HG02571 (cell line): ENCODE results near the gene CCNQ.
A peak's percentile ranks its signal among the peaks of the same experiment; 100 is the strongest.

Experiments used
- ATAC-seq: cut with Tn5 transposase; IDR thresholded peaks from one replicate; pipeline ENCODE4 v1.9.1; 2021; ENCODE audit warnings: mild to moderate bottlenecking, moderate library complexity; ENCODE audit not compliant: unreplicated experiment

The CCNQ gene

DNA sequence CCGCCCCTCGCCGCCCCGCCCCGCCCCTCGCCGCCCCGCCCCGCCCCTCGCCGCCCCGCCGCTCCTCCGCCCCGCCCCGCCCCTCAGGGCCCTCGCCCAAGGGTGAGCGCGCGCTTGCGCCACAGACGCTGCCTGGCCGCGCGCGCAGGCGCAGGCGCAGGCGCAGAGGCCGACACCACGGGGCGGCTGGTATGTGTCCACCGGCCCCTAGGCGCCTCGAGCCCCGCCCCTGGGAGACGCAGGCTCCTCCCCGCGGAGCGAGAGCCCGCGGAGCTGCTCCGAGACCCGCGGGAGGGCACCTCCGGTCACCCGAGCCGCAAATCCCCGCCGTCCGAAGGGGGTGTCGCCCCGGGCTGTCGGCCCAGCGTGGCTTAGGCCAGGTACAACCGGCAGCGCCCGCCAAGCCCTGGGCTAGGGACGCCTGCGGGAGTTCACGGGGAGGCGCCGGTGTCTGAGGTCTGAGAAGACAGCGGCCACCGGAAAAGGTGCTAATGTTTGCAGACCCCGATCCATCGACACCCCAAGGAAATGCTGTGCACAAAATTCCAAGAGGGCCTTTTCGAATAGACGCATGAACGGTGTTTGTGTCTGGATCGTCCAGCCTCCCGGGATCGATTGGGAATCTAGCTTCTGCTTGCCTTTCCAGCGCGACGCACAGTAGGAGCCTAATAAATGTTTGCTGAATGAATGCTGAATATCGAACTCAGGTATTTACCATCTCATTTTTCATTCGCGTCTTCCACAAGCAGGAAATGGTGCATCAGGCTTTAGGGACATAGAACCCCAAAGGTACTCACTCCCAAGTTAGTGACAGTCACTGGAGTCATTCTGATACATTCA is 473 bp upstream of the CCNQ start:
- peak; percentile 80 for ATAC-seq

DNA sequence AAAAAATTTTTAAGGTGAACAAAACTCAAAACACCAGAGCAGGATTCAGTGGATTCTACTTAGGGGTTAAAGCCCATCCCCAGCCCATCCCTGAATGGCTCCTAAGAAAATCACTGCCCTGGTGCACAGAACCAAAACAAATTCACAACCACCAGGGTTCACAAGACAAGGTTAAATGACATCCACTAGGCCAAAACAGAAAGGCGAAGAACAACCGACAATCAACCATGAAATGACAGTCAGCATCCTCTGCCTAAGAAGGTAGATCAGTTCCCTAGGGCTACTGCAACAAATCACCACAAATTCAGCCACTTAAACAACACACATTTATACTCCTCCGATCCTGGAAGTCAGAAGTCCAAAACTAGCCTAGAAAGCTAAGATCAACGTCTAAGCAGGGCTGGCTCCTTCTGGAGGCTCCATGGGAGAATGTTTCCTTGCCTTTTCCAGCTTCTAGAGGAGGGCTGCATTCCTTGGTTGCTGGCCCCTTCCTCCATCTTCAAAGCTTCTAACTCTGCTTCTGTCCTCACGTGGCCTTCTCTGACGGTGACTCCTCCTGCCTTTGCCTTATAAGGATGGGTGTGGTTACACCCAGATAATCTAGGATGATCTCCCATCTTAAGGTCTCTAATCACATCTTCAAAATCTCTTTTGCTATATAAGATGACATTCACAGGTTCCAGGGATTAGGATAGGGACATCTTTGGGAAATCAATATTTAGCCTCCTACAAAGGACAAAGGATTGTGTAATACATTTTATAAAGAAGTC is 1.8 kb downstream of the CCNQ start:
- no peak for ATAC-seq

DNA sequence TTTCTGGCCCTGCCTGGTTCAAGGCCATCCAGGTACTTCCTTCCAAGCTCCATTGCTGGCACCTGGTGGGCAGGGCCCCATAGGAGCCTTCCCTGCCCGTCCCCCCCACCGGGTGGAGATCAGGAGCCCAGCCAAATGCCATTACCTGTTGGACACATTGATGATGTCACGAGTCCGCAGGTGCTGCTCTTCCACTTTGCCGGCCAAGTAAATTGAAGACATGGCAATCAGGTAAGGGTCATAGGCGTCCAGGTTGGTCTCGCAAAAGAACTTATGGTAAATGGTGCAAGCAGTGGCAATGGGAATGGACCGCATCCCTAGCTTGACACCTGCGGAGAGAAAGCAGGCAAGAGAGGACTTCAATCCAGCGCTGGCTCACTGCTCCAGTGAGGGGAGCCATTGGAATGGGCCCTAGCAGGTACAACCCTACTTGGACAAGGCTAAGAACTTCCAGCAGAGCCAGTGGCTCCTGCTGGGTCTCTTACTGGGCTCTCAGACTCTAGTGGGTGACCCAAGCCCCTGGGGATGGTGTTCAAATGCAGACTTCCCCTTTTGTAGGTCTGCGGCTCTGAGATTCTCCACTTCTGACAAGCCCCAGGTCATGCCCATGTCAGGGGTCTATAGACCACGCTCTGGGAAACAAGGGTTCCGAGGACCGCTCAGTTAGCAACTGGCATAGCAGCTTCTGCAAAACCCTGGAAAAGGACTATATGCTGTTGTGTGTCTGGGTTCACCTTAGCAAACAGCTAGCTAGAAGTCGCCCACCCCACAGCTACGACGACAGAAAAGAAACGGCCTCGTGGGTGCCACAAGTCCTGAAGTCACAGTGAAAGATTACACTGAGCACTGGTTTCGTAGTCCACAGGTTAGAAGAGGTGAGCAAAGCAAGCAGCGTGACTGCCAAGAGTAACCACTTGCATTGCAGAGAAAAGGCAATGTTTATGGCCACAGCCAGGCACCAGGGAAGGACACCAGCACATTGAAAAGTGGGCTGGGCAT is 2.8 kb downstream of the CCNQ start:
- ATAC-seq, result no peak

DNA sequence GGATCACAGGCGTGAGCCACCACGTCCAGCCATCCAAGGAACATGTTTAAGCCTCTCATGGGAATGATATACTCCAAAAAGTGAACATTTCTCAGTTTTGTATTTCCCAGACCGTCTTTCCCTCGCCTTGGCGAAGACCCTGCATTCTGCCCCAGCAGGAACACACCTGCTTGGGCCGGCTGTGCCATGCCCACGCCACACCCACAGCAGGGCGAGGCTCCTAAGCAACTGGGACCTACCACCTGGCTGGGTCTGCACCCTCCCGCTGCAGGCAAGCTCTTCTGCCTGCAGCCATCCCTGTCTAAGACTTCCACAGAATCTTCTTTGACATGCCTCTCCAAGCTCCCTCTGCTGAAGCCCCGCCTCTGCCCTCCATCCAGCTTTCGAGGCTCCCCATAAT is 3.6 kb downstream of the CCNQ start:
- ATAC-seq, result no peak

DNA sequence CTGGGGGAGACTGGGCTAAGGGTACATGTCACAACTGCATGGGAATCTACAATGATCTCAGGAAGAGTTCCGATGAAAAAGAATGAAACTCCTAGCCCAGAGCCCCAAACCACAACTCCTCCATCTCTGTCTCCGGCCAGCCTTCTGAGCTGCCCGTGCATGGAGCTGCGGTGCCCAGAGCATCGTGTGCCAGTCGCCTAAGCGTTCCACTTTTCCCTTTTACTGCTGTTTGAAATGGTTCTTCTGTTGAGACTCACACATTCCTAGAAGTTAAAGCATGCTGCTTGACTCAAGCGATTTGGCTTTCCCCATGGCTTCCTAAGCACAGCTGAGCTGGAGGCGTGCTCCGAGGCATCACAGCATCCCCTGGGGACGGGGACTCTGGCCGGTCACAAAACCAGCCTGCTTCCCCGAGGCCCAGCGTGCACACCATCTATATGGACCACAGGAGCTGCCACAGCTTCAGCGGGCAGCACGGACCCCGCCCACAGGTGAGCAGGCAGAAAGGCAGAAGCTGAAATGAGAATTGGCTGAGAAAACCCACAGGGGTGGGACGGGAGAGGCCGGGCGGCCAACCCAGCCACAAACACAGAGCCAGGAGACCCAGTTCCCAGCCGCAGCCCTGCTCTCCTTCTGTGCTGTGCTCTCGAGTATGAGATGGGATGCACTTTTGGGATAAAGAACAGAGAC is 5.0 kb downstream of the CCNQ start:
- ATAC-seq, result no peak

DNA sequence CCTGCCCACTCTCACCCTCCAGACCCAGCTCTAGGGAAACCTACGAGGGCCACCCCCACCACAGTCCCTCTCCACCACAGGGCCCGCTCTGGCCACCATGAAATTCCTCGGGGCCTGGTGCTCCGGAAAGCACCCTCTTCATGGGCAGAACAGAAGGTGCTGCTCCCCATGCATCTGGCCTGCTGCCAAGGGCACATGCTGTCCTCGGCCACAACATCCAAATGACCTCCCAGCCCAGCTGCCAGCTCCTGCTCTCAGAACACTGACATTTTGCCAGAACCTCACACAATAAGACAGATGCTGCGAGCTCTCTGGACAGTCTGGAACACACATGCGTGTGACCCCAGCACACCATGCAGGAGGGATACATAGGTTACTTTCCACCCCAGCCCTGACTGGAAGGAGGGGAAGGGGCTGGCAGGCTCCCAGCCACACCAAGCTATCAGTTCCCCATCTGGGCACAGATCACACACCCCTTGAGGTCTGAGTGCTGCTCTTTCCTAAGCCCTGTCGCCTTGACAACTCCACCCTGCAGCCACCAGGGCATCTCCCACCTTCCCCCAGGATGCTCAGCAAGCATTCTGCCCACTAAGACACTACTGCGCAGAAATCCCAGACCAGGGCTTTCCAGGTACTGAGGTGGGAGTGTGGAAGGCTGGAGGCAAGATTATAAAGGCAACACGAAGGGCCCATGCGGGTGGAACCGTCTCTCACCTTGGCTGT is 5.8 kb downstream of the CCNQ start:
- ATAC-seq, result no peak

DNA sequence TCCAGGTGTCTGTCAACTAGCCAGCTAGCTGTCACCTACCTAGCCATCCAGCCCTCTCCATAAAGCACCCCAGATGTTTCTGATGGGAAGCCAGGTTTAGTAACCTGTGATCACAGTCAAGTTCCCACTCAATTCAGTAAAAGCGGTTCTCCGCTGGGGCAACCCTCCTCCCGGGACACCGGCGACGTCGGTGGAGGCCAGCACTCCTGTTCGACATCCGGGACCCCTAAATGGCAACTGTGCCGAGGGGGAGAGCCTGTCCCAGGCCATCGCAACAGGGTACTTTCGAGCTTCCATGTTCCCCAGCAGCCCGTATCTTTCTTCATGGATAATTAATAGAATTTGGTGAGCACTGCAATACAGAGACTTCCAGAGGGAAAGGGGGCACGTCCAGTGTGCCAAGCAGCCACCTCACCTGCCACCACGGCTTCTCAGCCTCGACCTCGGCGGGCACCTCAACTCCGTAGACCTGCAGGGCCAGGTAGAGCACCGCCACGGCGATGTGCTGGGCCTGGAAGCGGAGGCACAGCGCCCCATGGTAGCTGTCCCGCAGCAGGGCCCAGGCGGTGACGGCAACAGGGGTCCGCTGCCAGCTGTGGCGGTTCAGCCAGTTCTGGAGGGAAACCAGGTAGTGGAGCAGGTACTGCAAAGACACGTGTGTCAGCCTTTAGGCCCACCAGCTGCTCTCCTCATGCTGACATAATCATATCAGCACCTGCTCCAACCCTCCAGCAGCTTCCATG is 6.7 kb downstream of the CCNQ start:
- ATAC-seq, result no peak

DNA sequence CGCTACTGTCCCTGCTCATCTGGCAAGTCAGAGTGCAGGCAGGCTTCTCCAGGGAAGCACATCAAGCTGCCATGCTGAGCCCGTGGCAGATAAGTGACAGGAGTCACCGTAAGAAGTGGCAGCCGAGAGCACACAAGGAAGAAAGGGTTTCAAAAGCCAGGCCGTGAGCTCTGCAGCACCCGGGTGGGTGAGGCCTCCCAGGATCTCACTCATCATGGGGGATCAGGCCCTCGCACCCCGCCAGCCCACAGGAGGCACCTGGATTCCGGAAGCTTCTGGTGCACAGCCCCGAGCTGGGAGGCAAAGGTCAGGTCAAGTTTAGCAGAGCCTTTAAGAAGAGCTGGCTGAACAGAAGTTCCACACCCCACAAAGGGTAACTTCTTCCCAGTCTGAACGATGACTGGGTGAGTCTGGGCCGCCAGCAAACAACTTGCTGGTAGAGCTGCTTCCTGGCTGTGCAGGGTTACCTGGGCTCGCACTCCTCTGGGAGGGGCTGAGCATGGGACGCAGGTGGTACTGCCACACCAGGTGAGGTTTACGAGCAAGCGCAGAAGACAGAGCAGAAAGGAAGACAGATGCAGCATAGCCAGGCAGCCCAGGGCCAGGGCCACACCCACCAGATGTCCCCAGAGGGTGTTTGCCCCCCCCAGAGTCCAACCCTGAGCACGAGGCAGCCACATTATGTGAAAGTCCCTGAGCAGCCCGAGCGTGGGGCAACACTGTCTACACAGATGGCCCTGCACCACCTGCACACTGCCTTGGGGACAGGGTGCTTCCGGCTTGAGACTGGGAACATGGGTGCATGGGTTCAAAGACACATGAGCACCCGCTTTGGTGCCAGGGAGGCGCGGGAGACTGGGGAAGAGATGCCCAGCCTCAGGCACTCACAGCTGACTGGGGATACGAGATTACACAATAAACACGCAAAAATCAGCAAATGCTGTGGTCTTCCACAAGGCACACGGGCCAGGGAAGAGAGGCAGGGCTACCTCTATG is 7.7 kb downstream of the CCNQ start:
- ATAC-seq, result no peak

- ATAC-seq, result no peak
These were observed 10.0 kb downstream of the CCNQ start for GRCh38 chrX:153588782-153589446.

DNA sequence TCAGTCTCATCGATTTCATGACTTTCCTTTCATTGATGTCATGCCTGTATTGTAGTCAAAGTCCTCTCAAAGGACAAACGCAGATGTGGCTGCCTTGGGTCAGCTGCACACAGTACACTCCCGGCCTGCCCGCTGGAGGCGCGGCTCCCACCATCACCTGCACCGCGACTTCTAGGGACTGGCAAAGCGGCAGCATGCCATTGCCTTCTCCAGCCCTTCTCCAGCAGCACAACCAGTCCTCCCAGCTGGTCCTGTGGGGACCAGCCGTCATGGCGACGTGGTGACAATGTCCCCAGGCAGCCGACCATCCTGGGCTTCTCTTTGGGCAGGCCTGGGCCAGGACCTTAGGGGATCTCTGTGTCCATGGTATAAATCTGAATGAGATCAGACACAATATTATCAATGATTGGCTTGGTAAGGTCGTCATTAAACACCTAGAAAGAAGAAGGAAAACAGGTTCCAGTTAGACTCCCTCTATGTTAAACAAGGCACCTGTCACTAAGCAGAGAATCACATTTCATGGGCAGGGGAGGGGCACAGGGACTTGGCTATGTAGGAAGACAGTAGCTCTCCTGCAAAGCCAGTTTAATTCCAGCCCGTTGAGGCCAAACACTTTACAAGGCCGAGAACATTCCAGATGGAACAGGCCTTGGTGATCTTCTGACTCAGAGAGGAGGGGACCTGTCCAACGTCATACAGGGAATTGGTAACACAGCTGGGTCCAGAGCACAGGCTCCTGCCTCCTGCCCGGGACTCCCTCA is 10.7 kb downstream of the CCNQ start:
- ATAC-seq, result no peak

GRCh38 chrX:153587342-153587741 is 11.6 kb downstream of the CCNQ start:
- ATAC-seq, result no peak

- ATAC-seq, result no peak
These were observed 13.1 kb downstream of the CCNQ start for GRCh38 chrX:153585827-153586226.

DNA sequence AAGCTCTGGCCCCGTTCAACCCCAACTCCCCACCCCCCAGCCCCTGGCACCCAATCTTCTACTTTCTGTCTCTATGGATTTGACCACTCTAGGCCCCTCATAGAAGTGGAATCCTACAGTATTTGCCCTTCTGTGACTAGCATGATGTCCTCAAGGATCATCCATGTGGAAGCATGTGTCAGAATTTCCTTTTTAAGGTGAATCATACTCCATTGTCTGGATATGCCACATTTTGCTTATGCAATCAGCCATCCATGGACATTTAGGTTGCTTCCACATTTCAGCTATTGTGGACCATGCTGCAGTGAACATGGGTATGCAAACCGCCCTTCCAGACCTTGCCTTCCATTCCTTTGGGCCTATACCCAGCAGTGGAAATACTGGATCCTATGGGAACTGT is 15.5 kb downstream of the CCNQ start:
- ATAC-seq, result no peak

DNA sequence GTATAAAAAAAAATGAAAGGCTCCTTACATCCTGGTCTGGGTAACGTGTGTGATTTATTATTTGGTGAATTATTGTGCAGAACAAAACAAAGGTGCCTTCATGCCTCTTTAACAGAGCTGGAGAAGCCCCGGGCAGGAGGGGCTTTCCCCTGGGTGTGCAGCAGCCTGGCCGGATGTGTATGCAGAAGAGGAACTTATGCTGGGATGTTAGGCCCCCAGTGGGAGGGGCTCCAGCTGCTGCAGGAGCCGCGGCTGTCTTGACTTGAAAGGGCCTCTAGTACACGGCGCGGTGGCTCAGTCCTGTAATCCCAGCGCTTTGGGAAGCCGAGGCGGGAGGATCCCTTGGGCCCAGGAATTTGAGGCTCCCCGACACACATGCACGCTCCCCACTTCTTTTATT is 16.0 kb downstream of the CCNQ start:
- ATAC-seq, result peak; percentile 97

- ATAC-seq, result no peak
These were observed 18.1 kb downstream of the CCNQ start for GRCh38 chrX:153580700-153581386.

GRCh38 chrX:153578889-153579288 is 20.1 kb downstream of the CCNQ start:
- ATAC-seq, result no peak
